Fibroblast of pulmonary artery (primary cell): Measurements from ENCODE around the gene PRDM7.
"Not testable (repeated sequence)": the region's sequence is repeated elsewhere in the genome, so short reads cannot be mapped to it uniquely, and the experiment has no call there.

Experiments
- DNase-seq: peaks from one replicate; pipeline ENCODE4 v3.0.0-alpha.2; 2010; ENCODE audit warnings: low read depth
- H3K4me3 ChIP-seq: replicated peaks from 2 replicates; pipeline ENCODE4 v1.5.1; 2011; ENCODE audit warnings: low read depth, mild to moderate bottlenecking, control low read depth, low read length, moderate library complexity
- TF ChIP-seq, protein P1 (sequence below): IDR thresholded peaks from 2 replicates; pipeline ENCODE4 v1.5.1; 2011; ENCODE audit warnings: mild to moderate bottlenecking, control low read depth, low read length, inconsistent platforms; ENCODE audit errors: missing control alignments

Gene PRDM7

DNA sequence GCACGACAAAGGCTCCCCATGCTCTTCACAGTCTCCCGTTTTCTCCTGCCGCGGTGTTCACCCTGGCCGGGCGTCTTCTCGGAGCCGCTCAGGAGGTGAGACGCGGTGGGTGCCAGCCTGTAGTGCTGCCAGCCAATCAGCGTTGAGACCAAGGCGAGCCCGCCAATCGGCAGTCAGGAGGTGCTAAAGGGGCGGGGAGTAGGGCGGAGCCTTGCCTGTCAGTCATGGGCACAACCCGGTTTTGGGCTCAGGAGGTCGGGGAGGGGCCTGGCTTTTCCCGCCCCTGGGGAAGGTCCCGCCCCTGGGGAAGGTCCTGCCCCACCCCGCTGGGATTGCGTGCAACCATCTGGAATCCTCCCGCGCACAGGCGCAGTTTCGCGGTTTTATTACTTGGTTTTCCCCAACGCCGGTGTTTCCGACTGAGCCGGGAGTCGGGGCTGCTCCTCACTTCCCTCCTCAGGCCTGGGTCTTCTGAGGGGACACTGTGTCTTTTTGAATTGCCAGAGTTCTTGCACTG, at the start of gene PRDM7:
Gene PRDM7 (minus strand): TSS at position 92 of the 517 bp plus-strand sequence. CDS start 1,421 bp downstream, outside the sequence.
- TF ChIP-seq, protein P1, sequence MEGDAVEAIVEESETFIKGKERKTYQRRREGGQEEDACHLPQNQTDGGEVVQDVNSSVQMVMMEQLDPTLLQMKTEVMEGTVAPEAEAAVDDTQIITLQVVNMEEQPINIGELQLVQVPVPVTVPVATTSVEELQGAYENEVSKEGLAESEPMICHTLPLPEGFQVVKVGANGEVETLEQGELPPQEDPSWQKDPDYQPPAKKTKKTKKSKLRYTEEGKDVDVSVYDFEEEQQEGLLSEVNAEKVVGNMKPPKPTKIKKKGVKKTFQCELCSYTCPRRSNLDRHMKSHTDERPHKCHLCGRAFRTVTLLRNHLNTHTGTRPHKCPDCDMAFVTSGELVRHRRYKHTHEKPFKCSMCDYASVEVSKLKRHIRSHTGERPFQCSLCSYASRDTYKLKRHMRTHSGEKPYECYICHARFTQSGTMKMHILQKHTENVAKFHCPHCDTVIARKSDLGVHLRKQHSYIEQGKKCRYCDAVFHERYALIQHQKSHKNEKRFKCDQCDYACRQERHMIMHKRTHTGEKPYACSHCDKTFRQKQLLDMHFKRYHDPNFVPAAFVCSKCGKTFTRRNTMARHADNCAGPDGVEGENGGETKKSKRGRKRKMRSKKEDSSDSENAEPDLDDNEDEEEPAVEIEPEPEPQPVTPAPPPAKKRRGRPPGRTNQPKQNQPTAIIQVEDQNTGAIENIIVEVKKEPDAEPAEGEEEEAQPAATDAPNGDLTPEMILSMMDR, result no peak
- peak; percentile 97 for DNase-seq
- H3K4me3 ChIP-seq, result peak within 1 kb of the TSS; percentile 34

DNA sequence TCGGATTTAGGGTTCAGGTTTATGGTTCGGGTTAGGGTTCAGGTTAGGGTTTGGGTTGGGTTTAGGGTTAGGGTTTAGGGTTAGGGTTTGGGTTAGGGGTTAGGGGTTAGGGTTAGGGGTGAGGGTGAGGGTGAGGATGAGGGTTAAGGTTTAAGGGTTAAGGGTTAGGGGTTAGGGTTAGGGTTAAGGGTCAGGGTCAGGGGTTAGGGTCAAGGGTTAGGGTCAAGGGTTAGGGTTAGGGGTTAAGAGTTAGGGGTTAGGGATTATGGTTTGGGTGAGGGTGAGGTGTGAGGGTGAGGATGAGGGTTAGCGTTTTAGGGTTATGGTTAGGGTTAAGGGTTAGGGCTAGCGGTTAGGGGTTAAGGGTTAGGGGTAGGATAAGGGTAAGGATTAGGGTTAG, 44.7 kb upstream of the PRDM7 start:
- DNase-seq, H3K4me3 ChIP-seq: not testable (repeated sequence)

DNA sequence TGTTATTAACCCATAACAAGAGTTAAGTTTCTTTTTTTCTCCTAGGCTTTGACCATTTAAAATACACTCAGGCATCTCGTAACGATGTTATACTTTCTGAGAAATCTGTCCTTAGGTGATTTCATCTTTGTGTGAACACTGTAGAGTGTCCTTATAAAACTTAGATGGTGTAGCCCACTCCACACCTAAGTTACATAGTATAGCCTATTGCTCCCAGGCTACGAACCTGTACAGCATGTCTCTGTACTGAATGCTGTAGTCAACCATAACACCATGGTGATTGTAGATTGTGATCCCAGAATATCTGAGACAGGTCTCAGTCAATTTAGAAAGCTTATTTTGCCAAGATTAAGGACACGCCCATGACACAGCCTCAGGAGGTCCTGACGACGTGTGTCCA, 30.5 kb upstream of the PRDM7 start:
- H3K4me3 ChIP-seq, DNase-seq: not testable (repeated sequence)

DNA sequence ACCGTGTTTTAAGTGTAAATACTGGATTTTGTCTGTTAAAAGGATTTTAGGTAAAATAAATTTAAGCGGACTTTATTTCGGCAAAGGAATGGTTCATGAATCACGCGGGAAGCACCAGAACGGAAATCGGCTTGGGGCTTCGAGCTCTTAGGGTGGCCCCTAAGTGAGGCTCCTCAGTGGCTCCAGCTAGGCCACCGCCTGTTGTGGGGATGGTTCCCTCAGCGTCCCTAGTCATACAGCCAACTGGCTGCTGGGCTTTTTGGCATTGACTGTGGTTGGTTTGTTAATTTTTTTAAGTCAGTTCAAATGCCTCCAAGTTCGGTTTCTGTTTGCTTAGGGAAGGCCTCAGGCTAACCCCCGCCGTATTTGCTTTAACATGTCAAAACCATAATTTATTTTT, 29.9 kb upstream of the PRDM7 start:
- H3K4me3 ChIP-seq, DNase-seq: not testable (repeated sequence)

DNA sequence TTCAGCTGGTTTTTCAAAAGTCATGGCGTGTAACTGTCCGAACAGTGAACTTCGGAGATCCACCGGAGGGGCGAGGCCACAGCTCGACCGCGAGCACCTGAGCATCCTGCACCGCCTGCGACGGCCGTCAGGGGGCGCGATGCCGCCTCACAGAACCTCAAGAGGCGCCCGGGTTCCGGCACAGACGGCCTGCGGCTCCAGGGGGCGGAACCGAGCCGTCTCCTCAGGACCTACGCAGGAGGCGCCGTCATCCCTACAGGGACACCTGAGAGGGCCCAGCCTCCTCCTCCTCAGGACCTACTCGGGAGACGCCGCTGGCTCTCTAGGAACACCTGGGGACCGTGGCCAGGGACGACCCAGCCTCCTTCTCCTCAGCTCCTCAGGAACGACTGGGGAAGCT, 29.1 kb upstream of the PRDM7 start:
- not testable (repeated sequence) for H3K4me3 ChIP-seq, DNase-seq

DNA sequence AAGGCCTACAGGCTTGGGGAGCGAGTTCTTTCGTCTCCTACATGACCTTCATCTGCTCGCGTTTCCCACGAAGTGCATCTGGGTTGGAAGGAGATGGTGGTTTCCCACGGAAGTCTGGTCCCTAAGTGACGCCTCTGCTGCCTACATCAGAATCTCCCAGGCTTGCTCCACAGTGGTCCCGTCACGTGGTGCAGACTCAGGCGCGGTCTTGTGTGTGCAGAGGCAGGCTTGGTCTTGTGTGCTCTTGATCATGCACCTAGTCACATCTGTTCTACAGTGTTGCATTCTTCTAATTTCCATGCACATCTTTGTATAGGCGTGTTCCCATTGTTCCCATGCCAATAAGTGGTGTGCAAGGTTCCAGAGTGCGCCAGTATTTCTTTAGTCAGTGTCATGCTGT, 27.6 kb upstream of the PRDM7 start:
- not testable (repeated sequence) for DNase-seq, H3K4me3 ChIP-seq

DNA sequence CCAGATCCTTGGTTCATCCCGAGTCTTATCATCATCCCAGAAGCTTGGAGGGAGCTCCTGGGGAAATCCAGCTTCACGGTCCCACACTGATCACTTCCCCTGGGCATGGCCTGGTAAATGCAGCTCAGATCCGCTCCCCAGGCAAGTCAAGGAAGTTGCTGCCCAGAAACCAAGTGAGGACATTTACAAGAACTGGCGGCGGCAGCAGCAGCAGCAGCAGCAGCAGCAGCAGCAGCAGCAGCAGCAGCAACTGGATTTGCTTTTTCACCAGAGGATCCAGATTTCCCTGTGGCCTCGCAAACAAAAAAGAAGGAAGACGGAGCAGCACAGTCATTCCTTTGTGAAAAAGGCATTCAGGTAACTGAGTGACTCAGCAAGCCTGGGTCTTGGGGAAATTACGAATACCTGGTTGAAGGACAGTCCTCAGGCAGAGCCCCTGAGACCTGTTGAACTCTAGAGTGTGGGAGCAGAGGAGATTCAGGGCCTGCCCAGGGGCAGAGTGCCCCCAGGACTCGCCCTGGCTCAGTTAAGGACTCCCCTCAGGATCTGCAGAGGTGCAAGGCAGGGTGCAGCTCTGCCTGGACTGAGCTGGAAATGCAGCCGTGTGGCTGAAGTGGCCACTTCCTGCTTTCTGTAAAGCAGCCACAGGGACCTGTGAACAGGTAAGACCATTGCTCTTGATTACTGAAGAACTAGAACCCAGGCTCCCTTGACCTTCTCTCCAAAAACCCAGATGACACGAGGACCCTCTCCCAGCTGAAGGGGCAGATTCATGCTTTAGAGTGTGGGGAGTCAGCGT, 25.2 kb upstream of the PRDM7 start:
- H3K4me3 ChIP-seq, DNase-seq: not testable (repeated sequence)

DNA sequence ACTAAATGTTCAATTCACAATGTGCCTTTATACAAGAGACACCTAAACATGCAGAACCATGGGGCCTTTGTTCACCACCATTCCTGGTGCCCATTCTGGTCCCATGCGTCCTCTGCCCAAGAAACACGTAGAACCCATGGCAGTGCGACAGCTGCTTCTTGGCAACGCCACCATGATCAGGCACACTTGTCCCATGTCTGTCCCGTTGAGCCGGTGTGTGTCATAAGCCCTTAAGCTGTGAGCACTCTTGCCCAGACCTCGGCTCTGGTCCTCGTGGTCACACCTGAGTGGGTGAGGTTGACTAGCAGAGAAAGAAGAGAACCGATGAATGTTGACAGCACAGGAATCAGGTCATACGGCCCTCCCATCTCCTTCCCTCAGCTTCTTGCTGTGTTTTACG, 24.2 kb upstream of the PRDM7 start:
- not testable (repeated sequence) for DNase-seq, H3K4me3 ChIP-seq

DNA sequence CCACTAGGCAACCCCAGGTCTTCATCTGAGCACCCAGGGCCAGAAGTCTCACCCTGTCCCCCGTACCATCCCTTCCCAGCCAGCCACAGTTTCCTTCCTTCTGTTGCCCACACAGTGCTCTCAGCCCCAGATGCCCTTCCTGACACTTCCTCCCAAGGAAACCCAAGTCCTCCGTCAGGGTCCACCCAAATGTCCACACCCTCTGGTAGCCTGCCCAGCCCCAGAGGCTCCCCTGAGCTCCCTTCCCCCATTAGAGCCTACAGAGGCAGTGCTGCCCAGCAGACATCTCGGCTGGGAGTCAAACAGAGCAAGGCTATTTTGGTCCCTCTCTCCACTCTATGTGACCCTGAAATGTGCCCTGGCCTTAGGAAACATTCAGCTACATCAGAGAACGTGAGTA, 23.7 kb upstream of the PRDM7 start:
- not testable (repeated sequence) for H3K4me3 ChIP-seq

DNA sequence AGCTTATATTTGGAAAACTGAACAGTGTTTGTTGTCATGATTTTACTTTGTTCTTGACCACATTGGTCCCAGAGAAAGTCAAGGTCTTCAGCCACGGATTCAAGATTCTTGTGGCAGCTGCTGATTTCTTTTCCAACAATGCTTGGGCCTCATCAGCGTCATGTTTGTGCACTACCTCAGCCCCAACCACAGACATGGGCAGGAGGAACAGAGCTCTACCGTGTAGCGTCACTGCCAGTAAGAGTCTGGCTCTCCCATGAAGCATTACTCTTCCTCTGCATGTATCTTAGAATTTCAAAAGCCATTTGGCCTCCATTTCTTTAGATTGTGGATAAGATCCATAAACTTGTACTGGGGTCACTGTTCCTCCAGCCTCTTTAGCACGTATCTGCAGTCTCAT, 23.1 kb upstream of the PRDM7 start:
- H3K4me3 ChIP-seq, result not testable (repeated sequence)

More for the DNA sequence above, 23.7 kb upstream of the PRDM7 start:
- not testable (repeated sequence) for DNase-seq

DNA sequence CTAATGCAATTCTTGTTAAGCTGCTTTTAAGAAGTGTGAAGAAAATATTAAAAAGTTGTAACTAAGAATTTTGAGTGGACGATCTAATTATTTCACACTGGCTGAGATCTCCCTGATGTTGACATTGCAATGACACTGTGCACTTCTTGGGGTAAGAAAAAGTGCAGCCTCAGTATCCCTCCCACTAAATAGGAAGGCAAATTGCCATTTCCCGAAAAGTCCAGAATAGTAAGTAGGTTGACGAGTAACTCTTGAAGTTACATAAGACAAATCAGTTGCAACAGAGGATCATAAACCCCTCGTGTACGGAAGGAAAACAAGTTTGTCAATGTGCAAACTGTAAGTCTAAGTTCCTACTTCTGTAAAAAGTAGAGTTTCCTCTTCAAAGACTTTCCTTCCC, 21.8 kb upstream of the PRDM7 start:
- not testable (repeated sequence) for DNase-seq, H3K4me3 ChIP-seq

More for the DNA sequence above, 23.1 kb upstream of the PRDM7 start:
- DNase-seq, result not testable (repeated sequence)

DNA sequence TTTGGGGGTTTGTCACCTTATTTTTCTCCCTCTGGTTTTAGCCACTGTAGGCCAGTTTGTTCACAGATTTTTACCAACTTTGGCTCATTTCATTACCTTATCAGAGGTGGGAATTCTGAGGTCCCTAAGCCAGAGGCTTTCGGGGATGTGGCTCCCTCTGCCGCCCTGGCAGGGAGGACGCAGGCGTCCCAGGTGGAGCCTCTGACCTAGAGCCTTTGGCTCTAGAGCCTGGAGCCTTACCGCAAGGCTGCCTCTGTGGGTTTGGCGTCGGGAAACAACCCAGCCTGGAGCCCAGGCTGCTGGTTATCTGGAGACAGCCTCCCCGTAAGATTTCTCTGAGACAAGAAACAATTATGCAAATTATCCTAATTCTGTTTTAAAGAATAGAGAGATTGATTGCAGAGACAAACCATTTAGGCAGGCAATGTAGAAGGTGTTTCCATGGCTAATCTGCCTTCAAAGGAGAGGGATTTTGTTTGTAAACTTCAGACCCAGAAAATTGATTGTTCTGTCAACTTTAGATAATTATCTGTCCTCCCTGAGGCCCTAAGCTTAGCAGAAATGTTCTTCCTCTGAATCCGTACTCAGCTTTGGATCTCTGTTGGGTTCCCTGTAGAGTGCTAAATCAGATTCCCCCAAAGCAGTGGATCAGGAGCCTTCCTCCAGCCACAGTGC, 20.0 kb upstream of the PRDM7 start:
- not testable (repeated sequence) for H3K4me3 ChIP-seq, DNase-seq

DNA sequence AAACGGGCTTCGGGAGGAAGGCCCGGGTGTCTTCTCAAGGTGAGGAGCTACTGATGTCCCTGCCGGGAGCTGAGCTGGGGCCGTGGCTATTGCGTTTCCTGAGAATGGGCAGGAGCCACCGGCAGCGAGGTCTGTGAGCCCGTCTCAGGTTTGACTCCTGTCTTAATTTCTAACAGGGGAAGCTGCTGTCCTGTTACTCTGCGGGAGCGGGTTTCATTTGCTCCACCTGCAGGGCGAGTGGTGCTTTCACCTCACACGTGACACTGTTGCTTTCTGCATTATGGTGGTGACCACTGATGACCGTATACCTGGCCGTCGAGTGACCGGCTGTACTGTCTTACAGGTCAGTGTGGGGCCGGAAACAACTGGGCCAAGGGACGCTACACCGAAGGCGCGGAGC, 17.7 kb upstream of the PRDM7 start:
- not testable (repeated sequence) for H3K4me3 ChIP-seq, DNase-seq

DNA sequence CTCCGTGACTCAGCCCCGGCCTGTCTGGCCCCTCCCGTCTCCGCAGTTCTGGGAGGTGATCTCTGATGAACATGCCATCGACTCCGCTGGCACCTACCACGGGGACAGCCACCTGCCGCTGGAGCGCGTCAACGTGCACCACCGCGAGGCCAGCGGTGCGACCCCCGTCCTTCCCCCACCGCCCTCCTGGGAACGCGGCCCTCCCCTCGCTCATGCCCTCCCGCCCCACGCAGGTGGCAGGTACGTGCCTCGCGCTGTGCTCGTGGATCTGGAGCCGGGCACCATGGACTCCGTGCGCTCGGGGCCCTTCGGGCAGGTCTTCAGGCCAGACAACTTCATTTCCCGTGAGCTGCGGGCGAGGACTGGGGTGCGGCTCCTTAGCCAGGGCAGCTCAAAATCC, 17.2 kb upstream of the PRDM7 start:
- DNase-seq, H3K4me3 ChIP-seq: not testable (repeated sequence)

DNA sequence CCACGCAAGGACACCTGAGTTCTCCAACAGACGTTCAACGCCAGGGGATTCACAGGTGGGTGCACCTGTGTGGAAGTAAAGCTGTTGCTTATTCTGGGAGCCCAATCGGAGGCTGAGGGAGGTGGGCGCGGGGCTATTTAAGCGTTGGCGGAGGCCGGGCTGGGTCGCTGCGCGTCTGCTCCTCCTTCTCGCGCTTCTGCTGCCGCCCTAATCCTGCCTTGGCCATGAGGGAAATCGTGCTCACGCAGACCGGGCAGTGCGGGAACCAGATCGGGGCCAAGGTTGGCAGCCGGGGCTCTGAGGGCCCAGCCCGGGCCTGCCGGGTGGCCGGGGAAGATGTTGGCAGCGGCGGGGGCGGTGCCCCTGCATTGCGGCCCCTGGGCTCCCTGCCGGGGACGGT, 16.7 kb upstream of the PRDM7 start:
- not testable (repeated sequence) for DNase-seq

DNA sequence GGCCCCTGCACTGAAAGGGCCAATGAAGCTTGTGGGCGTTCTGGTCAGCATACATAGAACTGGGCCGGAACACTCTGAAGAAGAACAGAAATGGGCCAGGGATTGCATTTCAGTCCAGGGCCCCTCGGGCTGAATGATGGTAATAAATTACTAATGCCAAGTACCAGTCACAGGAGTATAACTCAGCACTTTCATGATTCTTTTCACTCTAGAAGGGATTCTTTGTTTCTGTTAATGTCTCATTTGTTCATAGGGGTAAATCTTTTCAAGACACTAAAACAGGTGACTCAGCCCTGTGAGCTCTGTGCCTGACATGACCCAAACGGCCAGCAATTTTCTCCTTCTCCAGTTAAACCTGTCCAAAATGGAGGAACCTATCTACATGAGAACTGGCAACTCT, 15.7 kb upstream of the PRDM7 start:
- H3K4me3 ChIP-seq, DNase-seq: not testable (repeated sequence)

More for the DNA sequence above, 16.7 kb upstream of the PRDM7 start:
- H3K4me3 ChIP-seq, result not testable (repeated sequence)
